ENCODE results near the gene RTKN2. TPM values are rescaled to one million over a fixed set of nuclear protein-coding genes. Genes with fewer than 3 reads are reported as not detected.

RTKN2 gene
- total RNA-seq = 6.7 and 8.8 TPM in 2 replicates

DNA sequence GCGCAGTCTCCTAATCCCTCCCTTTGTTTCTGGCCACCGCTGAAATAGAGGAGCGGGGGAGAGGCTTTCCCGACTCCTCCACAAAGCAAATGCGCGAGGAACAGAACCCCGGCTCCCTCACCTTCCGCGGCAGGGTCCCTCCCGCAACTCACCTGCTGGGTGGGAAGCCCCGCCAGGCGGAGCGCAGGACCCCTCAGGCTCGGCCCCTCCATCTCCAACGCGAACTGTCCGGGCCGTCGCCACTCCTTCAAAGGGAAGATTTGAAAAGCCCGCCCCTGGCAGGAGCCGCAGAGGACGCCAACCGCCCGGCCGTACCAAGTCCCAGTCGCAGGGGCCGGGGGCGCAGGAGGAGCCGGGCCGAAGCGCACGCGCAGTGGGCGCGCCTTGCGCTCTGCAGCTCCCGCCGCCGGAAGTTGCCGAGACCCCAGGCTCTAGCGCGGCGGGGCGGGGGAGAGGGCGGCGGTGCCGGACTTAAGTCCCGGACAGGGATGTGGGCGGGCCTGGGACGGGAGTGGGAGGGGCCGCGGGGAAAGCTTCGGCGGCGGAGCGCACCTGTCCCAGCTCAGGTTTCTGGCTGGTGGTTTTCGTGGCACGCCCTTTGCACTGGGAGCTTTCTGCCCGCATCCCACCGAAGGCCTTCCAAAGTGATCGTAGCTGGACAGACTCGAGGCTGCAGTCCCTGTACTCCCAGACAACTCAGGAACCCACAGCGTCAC, at the start of gene RTKN2:
Gene RTKN2, minus strand, starts transcription at position 446 of the 716 bp plus-strand sequence. Its CDS starts 234 bp downstream, at position 212.
- Histone ChIP-seq H3K36me3 (ENCODE audit: control insufficient read depth, insufficient read depth, low read length) (no peaks in the 10 kb centered on the region), H3K27me3 (ENCODE audit: control insufficient read depth, insufficient read depth, low read length) (no peaks in the 10 kb centered on the region), H3K4me3 (ENCODE audit: low read depth, low read length) (peak within 1 kb of the TSS; percentile 79)
- TF ChIP-seq, protein P1, sequence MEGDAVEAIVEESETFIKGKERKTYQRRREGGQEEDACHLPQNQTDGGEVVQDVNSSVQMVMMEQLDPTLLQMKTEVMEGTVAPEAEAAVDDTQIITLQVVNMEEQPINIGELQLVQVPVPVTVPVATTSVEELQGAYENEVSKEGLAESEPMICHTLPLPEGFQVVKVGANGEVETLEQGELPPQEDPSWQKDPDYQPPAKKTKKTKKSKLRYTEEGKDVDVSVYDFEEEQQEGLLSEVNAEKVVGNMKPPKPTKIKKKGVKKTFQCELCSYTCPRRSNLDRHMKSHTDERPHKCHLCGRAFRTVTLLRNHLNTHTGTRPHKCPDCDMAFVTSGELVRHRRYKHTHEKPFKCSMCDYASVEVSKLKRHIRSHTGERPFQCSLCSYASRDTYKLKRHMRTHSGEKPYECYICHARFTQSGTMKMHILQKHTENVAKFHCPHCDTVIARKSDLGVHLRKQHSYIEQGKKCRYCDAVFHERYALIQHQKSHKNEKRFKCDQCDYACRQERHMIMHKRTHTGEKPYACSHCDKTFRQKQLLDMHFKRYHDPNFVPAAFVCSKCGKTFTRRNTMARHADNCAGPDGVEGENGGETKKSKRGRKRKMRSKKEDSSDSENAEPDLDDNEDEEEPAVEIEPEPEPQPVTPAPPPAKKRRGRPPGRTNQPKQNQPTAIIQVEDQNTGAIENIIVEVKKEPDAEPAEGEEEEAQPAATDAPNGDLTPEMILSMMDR (IDR thresholded peaks at IDR 0.05; ENCODE audit: insufficient read depth, low read length, poor library complexity, severe bottlenecking) = no peak
- DNase-seq (ENCODE audit: low read depth) = peak; percentile 70

GRCh38 chr10:62317257-62317656, 48.6 kb upstream of the RTKN2 start:
- Histone ChIP-seq H3K27me3 (ENCODE audit: control insufficient read depth, insufficient read depth, low read length) (no peaks in the 10 kb centered on the region), H3K36me3 (ENCODE audit: control insufficient read depth, insufficient read depth, low read length) (no peaks in the 10 kb centered on the region), H3K4me3 (ENCODE audit: low read depth, low read length) (no peak overlapping the region)
- TF ChIP-seq, protein P1 (IDR thresholded peaks at IDR 0.05; ENCODE audit: insufficient read depth, low read length, poor library complexity, severe bottlenecking) = no peak
- DNase-seq (ENCODE audit: low read depth) = no peak

DNA sequence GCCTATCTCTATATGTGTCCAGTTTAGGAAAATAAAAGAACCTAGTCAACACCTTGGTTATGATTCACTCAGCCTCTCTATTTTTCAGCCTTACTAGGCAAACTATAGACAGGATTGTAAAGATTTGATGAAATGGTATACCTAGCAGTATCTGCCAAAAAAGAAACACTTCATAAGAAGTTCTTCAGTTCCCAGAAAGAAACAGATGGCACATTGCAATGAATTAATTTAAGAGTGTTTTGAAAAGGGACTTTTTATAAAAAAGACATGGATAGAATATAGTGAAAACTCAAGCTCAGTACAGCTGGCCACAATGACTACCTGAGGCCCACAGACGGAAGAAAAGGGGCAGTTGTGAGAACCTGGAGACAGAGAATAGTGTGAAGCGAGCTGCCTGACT, 40.6 kb upstream of the RTKN2 start:
- TF ChIP-seq, protein P1 (IDR thresholded peaks at IDR 0.05; ENCODE audit: insufficient read depth, low read length, poor library complexity, severe bottlenecking) = no peak
- no peaks in the 10 kb centered on the region for H3K36me3 ChIP-seq (ENCODE audit: control insufficient read depth, insufficient read depth, low read length)
- DNase-seq (ENCODE audit: low read depth) = no peak
- H3K4me3 ChIP-seq (ENCODE audit: low read depth, low read length) = no peak overlapping the region
- no peaks in the 10 kb centered on the region for H3K27me3 ChIP-seq (ENCODE audit: control insufficient read depth, insufficient read depth, low read length)

GRCh38 chr10:62308101-62308500, 39.5 kb upstream of the RTKN2 start:
- TF ChIP-seq, protein P1 (IDR thresholded peaks at IDR 0.05; ENCODE audit: insufficient read depth, low read length, poor library complexity, severe bottlenecking) = no peak
- no peak for DNase-seq (ENCODE audit: low read depth)
- H3K36me3 ChIP-seq (ENCODE audit: control insufficient read depth, insufficient read depth, low read length) = no peaks in the 10 kb centered on the region
- no peak overlapping the region for H3K4me3 ChIP-seq (ENCODE audit: low read depth, low read length)
- no peaks in the 10 kb centered on the region for H3K27me3 ChIP-seq (ENCODE audit: control insufficient read depth, insufficient read depth, low read length)

- TF ChIP-seq, protein P1 (IDR thresholded peaks at IDR 0.05; ENCODE audit: insufficient read depth, low read length, poor library complexity, severe bottlenecking) = no peak
- DNase-seq (ENCODE audit: low read depth) = no peak
These were observed 39.0 kb upstream of the RTKN2 start for GRCh38 chr10:62307635-62308034.

GRCh38 chr10:62306663-62307062, 38.0 kb upstream of the RTKN2 start:
- peak; percentile 42 for DNase-seq (ENCODE audit: low read depth)
- no peak overlapping the region for H3K4me3 ChIP-seq (ENCODE audit: low read depth, low read length)
- H3K27me3 ChIP-seq (ENCODE audit: control insufficient read depth, insufficient read depth, low read length) = no peaks in the 10 kb centered on the region
- no peaks in the 10 kb centered on the region for H3K36me3 ChIP-seq (ENCODE audit: control insufficient read depth, insufficient read depth, low read length)
- TF ChIP-seq, protein P1 (IDR thresholded peaks at IDR 0.05; ENCODE audit: insufficient read depth, low read length, poor library complexity, severe bottlenecking) = no peak

More at GRCh38 chr10:62307635-62308034, 39.0 kb upstream of the RTKN2 start:
- H3K27me3 ChIP-seq (ENCODE audit: control insufficient read depth, insufficient read depth, low read length) = no peaks in the 10 kb centered on the region
- no peaks in the 10 kb centered on the region for H3K36me3 ChIP-seq (ENCODE audit: control insufficient read depth, insufficient read depth, low read length)
- no peak overlapping the region for H3K4me3 ChIP-seq (ENCODE audit: low read depth, low read length)
